Measurements from ENCODE around the gene NME1.
"Not testable (repeated sequence)": the region's sequence is repeated elsewhere in the genome, so short reads cannot be mapped to it uniquely, and the experiment has no call there.

NME1 gene

DNA sequence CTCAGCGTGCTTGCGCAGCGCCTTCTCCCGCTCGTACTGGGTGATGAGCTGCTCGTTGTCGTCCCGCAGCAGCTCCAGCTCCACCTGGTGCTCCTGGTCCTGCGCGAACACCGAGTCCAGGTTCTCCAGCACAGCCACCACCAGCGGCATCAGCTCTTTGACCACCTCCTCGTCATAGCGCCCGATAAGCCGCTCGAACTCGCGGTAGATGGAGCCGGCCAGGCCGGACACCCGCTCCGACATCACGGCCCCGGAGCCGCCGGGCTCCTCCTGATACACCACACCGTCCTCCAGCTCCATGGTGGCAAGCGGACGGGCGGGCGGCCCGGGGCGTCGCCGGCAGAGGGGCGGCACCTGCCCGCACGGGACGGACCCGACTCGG is 33.0 kb upstream of the NME1 start:
- in situ Hi-C loops (cut with HindIII; ENCODE audit: low sequenced_read_pairs) = no loop called here
- no peak for DNase-seq (ENCODE audit: low read depth)
- TF ChIP-seq, protein P1, sequence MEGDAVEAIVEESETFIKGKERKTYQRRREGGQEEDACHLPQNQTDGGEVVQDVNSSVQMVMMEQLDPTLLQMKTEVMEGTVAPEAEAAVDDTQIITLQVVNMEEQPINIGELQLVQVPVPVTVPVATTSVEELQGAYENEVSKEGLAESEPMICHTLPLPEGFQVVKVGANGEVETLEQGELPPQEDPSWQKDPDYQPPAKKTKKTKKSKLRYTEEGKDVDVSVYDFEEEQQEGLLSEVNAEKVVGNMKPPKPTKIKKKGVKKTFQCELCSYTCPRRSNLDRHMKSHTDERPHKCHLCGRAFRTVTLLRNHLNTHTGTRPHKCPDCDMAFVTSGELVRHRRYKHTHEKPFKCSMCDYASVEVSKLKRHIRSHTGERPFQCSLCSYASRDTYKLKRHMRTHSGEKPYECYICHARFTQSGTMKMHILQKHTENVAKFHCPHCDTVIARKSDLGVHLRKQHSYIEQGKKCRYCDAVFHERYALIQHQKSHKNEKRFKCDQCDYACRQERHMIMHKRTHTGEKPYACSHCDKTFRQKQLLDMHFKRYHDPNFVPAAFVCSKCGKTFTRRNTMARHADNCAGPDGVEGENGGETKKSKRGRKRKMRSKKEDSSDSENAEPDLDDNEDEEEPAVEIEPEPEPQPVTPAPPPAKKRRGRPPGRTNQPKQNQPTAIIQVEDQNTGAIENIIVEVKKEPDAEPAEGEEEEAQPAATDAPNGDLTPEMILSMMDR (IDR thresholded peaks at IDR 0.05; ENCODE audit: low read depth, low read length, missing control alignments) = no peak
- peak overlapping the region; percentile 92 for H3K4me3 ChIP-seq (ENCODE audit: low read depth, low read length)

GRCh38 chr17:51120739-51121619 is 32.4 kb upstream of the NME1 start, which contains the start of gene SPAG9:
SPAG9 (minus strand) TSS chr17:51120868; CDS start chr17:51120656, 212 bp downstream.
- in situ Hi-C loops (cut with HindIII; ENCODE audit: low sequenced_read_pairs) = no loop called here
- TF ChIP-seq, protein P1 (IDR thresholded peaks at IDR 0.05; ENCODE audit: low read depth, low read length, missing control alignments) = no peak
- H3K4me3 ChIP-seq (ENCODE audit: low read depth, low read length) = peak within 1 kb of the TSS; percentile 92
- peak; percentile 91 for DNase-seq (ENCODE audit: low read depth)

DNA sequence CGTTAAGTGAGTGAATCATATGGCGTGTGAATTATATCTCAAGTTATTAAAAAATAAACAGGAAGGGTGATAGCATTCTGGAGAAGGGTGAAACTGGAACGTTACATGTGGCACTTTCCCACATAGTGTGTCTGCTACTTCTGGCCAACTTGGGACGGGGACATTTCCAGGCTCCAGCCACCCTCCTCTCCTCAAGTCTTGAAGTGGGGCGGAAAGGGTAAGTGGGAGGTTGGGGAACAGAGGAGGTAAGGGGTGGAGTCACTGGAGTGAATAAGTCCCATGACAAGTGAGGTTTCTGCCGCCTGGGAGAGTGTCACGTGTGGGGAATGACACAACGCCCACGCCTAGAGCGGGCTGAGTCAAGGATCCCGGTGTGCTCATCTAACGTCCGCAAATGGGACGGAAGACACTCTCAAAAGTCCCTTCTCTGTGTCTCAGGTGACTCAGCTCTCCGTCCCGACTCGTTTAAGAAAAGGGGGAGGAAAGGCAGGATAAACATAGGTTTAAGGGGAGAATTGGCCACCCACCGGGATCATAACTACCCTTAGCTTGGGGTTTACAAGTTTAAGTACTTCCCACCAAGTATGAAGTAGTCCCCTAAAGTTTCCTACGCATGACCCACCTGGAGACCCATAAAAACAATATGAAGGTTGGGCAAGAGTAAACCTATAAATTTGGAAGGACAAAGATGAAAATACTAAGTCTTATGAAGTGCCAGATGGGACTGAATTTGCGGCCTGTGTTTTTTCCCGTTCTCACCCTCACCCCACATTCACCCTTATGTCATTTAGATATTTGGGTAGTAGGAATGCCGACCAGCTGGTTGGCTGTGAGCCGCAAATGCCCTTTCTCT is 31.5 kb upstream of the NME1 start:
- TF ChIP-seq, protein P1 (IDR thresholded peaks at IDR 0.05; ENCODE audit: low read depth, low read length, missing control alignments) = no peak
- H3K4me3 ChIP-seq (ENCODE audit: low read depth, low read length) = peak overlapping the region; percentile 56
- DNase-seq (ENCODE audit: low read depth) = peak; percentile 76
- in situ Hi-C loops (cut with HindIII; ENCODE audit: low sequenced_read_pairs) = no loop called here

- in situ Hi-C loops (cut with HindIII; ENCODE audit: low sequenced_read_pairs); DNase-seq (ENCODE audit: low read depth); H3K4me3 ChIP-seq (ENCODE audit: low read depth, low read length): not testable (repeated sequence)
Observed at GRCh38 chr17:51122473-51123115, 30.8 kb upstream of the NME1 start.

DNA sequence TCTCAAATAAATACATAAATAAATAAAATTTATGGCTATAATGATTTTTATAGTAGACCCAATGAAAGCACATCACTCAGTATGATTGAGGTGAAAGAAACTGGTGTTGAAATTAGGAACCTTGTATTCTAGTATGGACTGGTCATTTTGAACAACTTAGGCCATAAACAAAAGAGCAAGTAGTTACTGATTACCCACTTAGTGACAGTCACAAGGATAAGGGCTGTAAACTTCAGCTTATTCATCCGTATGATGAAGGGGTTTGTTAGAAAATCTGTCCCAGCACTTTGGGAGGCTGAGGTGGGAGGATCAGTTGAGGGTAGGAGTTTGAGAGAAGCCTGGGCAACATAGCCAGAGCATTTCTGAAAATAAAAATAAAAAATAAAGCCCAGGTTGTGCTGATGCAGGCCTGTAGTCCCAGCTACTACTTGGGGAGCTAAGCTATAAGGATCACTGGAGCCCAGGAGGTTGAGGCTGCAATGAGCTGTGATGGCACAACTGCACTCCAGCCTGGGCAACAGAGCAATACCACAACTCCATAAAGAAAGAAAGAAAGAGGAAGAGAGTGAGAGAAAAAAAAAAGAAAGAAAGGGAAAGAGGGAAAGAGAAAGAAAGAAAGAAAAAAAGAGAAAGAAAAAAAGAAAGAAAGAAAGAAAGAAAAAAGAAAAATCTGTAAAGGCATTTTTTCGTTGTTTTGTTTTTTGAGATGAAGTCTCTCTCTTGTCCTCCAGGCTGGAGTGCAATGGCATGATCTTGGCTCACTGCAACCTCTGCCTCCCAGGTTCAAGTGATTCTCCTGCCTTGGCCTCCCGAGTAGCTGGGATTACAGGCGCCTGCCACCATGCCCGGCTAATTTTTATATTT is 28.5 kb upstream of the NME1 start:
- H3K4me3 ChIP-seq (ENCODE audit: low read depth, low read length) = no peak overlapping the region
- in situ Hi-C loops (cut with HindIII; ENCODE audit: low sequenced_read_pairs) = no loop called here
- no peak for DNase-seq (ENCODE audit: low read depth)
- TF ChIP-seq, protein P1 (IDR thresholded peaks at IDR 0.05; ENCODE audit: low read depth, low read length, missing control alignments) = no peak

DNA sequence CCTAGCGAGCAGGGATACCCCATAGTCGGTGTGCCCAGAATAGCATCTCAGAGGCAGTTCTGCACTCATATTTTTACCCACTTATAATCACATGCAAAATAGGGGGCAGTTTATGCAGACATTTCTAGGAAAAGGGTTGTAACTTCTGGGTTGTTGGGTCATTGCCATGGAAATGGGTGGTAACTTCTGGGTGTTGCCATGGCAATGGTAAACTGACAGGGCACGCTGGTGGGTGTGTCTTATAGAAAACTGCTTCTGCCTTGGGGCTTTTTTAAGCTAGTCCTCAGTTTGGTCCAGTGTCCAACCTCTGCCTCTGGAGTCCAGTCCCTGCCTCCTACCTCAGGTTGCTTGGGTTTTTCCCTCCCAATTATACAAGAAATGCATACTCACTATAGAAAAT is 25.3 kb upstream of the NME1 start:
- H3K4me3 ChIP-seq (ENCODE audit: low read depth, low read length) = no peak overlapping the region
- no peak for DNase-seq (ENCODE audit: low read depth)
- in situ Hi-C loops (cut with HindIII; ENCODE audit: low sequenced_read_pairs) = no loop called here
- TF ChIP-seq, protein P1 (IDR thresholded peaks at IDR 0.05; ENCODE audit: low read depth, low read length, missing control alignments) = no peak

Measured in astrocyte of the cerebellum (primary cell).